Liver (tissue), 9 donors: ENCODE measurements around the gene MT1F. TPM values are rescaled to one million over a fixed set of nuclear protein-coding genes. Genes with fewer than 3 reads are reported as not detected.

Source experiments
- DNase-seq: peaks from one replicate; pipeline ENCODE4 v3.0.0-alpha.2; 2017; ENCODE audit warnings: low spot score
- H3K27ac ChIP-seq, 2 donors: one replicate each; pipeline ENCODE4 v1.7.0; 2013; ENCODE audit warnings: inconsistent platforms in 2 of 2, low read length in 2 of 2, control low read depth in 1 of 2, low read depth in 1 of 2, mild to moderate bottlenecking in 1 of 2
- H3K27me3 ChIP-seq, 4 donors: one replicate each; pipeline versions ENCODE4 v1.6.1 to v1.7.0; 2013; ENCODE audit warnings: low read length in 3 of 4, inconsistent platforms in 1 of 4, mild to moderate bottlenecking in 1 of 4, moderate library complexity in 1 of 4; ENCODE audit not compliant: control insufficient read depth in 4 of 4, insufficient read depth in 4 of 4
- H3K36me3 ChIP-seq, 4 donors: one replicate each; pipeline versions ENCODE4 v1.6.1 to v1.7.0; 2013; ENCODE audit warnings: low read length in 3 of 4, mild to moderate bottlenecking in 3 of 4, low read depth in 1 of 4, moderate library complexity in 1 of 4; ENCODE audit not compliant: control insufficient read depth in 4 of 4, insufficient read depth in 3 of 4
- H3K4me1 ChIP-seq, 4 donors: one replicate each; pipeline versions ENCODE4 v1.6.1 to v1.7.0; 2013; ENCODE audit warnings: low read length in 3 of 4, mild to moderate bottlenecking in 3 of 4, moderate library complexity in 1 of 4; ENCODE audit not compliant: control insufficient read depth in 4 of 4, insufficient read depth in 4 of 4
- H3K4me3 ChIP-seq, 3 donors: one replicate each; pipeline versions ENCODE4 v1.6.1 to v1.7.0; 2013; ENCODE audit warnings: low read length in 3 of 3, control low read depth in 1 of 3, low read depth in 1 of 3, mild to moderate bottlenecking in 1 of 3
- H3K9ac ChIP-seq, 2 donors: one replicate each; pipeline ENCODE4 v1.7.0; 2013; ENCODE audit warnings: low read length in 2 of 2, mild to moderate bottlenecking in 2 of 2, moderate library complexity in 2 of 2, control low read depth in 1 of 2, low read depth in 1 of 2
- H3K9me3 ChIP-seq, 4 donors: one replicate each; pipeline versions ENCODE4 v1.6.1 to v1.7.0; 2013; ENCODE audit warnings: low read length in 3 of 4; ENCODE audit not compliant: control insufficient read depth in 4 of 4
- EGR1 ChIP-seq, 2 donors: IDR thresholded peaks; 2 replicates each; pipeline ENCODE4 v1.6.1; 2016 to 2018; ENCODE audit warnings: antibody characterized with exemption in 2 of 2, low read depth in 2 of 2
- FOXA1 ChIP-seq: IDR thresholded peaks from 2 replicates; pipeline ENCODE4 v1.6.1; 2016; ENCODE audit warnings: antibody characterized with exemption
- FOXA2 ChIP-seq: IDR thresholded peaks from 2 replicates; pipeline ENCODE4 v1.6.1; 2016; ENCODE audit warnings: antibody characterized with exemption
- GABPA ChIP-seq, 2 donors: IDR thresholded peaks in 1 of 2; conservative IDR thresholded peaks in 1 of 2; 2 replicates each; pipeline ENCODE4 v1.6.1; 2016; ENCODE audit warnings: antibody characterized with exemption in 2 of 2, mild to moderate bottlenecking in 1 of 2, moderate library complexity in 1 of 2
- HNF4A ChIP-seq, 2 donors: conservative IDR thresholded peaks; 2 replicates each; pipeline ENCODE4 v1.6.1; 2016; ENCODE audit warnings: antibody characterized with exemption in 2 of 2, mild to moderate bottlenecking in 2 of 2
- HNF4G ChIP-seq: IDR thresholded peaks from 2 replicates; pipeline ENCODE4 v1.6.1; 2016; ENCODE audit warnings: antibody characterized with exemption
- JUND ChIP-seq, 2 donors: IDR thresholded peaks; 2 replicates each; pipeline ENCODE4 v1.6.1; 2016; ENCODE audit warnings: antibody characterized with exemption in 2 of 2
- NR2F2 ChIP-seq: IDR thresholded peaks from 2 replicates; pipeline ENCODE4 v1.6.1; 2016; ENCODE audit warnings: antibody characterized with exemption
- RAD21 ChIP-seq, 2 donors: IDR thresholded peaks; 2 replicates each; pipeline ENCODE4 v1.6.1; 2016; ENCODE audit warnings: antibody characterized with exemption in 2 of 2, mild to moderate bottlenecking in 2 of 2
- RXRA ChIP-seq, 2 donors: IDR thresholded peaks; 2 replicates each; pipeline ENCODE4 v1.6.1; 2017 to 2018; ENCODE audit warnings: antibody characterized with exemption in 2 of 2, mild to moderate bottlenecking in 1 of 2
- SP1 ChIP-seq: IDR thresholded peaks from 2 replicates; pipeline ENCODE4 v1.6.1; 2018; ENCODE audit warnings: antibody characterized with exemption, mild to moderate bottlenecking
- TAF1 ChIP-seq: conservative IDR thresholded peaks from 2 replicates; pipeline ENCODE4 v1.6.1; 2016; ENCODE audit warnings: antibody characterized with exemption, mild to moderate bottlenecking
- YY1 ChIP-seq: IDR thresholded peaks from 2 replicates; pipeline ENCODE4 v1.6.1; 2016; ENCODE audit warnings: antibody characterized with exemption, mild to moderate bottlenecking
- WGBS: extraction: QIAGEN DNeasy Blood & Tissue Kit; methylation state at CpG from one replicate; pipeline ENCODE4 v1.1.7; 2013; 5-methylcytosine and 5-hydroxymethylcytosine counted together
- polyA plus RNA-seq, 2 donors: library from polyadenylated mRNA; stranded (reverse) in 1 of 2; unstranded in 1 of 2; fragments of 200-250 nt in 1 of 2; fragments of >200 nt in 1 of 2; fragmentation: Nextera tagmentation in 1 of 2; extraction: Ambion mirVana in 1 of 2; gene quantifications; one replicate each; pipeline versions ENCODE4 v1.2.1 to v1.2.3, GENCODE V29; 2013 to 2015
- total RNA-seq, 2 donors: library from RNA; depleted of rRNA; stranded (reverse); fragments of >200 nt; gene quantifications; one replicate each; pipeline ENCODE4 v1.2.3, GENCODE V29; 2014
- TF ChIP-seq, protein P1 (sequence below): IDR thresholded peaks from 2 replicates; pipeline ENCODE4 v1.6.1; 2016; ENCODE audit warnings: antibody characterized with exemption
- TF ChIP-seq, protein P2 (sequence below): IDR thresholded peaks from 2 replicates; pipeline ENCODE4 v1.6.1; 2016; ENCODE audit warnings: antibody characterized with exemption
- TF ChIP-seq, protein P3 (sequence below): fragments of 150-350 bp; IDR thresholded peaks from 2 replicates; pipeline ENCODE4 v1.5.1; 2017; ENCODE audit warnings: improper control_type of control experiment, low read depth, low read length; ENCODE audit not compliant: missing input control
- TF ChIP-seq, protein P4 (sequence below): IDR thresholded peaks from 2 replicates; pipeline ENCODE4 v1.6.1; 2016; ENCODE audit warnings: antibody characterized with exemption
- TF ChIP-seq, protein P5 (sequence below): IDR thresholded peaks from 2 replicates; pipeline ENCODE4 v1.6.1; 2016; ENCODE audit warnings: antibody characterized with exemption, mild to moderate bottlenecking
- donor health status: healthy.
- donor health status: healthy.
- donor health status: healthy.
- donor health status: healthy.
- donor health status: healthy.

MT1F gene
- total and polyA plus RNA-seq, 4 donors = 14.2 to 895 (median 134) TPM

DNA sequence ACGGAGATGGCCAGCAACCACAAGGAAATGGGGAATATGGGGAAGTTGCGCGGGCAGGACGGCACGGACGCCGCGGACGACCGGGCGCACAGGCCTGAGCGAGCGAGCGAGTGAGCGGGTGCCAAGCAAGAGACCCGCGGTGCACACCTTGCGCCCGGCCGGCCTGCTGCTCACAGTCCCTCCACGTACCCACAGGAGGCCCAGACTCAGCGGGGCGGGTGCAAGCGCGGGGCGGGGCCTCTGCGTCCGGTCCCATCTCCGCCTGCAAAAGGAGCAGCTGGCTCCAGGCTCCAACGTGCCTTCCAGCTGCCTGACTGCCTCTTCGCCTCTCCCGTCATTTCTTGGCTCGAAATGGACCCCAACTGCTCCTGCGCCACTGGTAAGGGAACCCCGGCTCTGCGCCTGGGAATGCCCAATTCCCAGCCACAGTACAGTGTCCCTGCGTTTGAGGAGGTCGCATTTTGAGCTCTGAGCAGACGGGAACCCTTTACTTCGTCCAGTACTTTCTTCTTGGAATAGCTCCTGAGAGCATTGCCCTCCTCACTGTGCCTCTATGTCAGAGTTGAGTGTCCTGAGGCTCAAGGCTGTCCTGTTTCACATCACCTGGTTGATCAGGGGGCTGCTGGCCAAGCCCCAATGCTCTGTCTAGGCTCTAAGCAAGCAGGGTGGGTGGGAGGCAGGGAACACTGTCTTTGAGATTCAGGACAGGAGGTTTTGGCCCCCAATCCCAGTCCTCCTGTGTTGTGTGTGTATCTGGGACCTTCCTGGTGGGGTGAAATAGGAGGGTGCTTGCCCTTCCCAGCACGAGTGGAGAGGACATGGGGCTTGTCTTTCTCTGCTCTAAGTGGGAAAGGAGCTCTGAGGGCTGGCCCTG is 40.3 kb upstream of the MT1F start:
- Histone ChIP-seq H3K4me1 (peaks cover 0 to 30% (median 14%) of the 10 kb centered on the region in 4 donors), H3K4me3 (peak overlapping the region; percentile 47 to 77 (median 67)), H3K27me3 (no peaks in the 10 kb centered on the region), H3K36me3 (no peaks in the 10 kb centered on the region), H3K9me3 (no peaks in the 10 kb centered on the region), H3K9ac (peak overlapping the region; percentile 58 to 78), H3K27ac (peak overlapping the region; percentile 91 to 93)
- 3% methylated on average over 40 of the region's 41 CpGs for WGBS
- TF ChIP-seq RXRA (IDR thresholded peaks at IDR 0.05) (peak; percentile 27 to 50), FOXA1 (no peak), GABPA (IDR thresholded peaks at IDR 0.05 in 1 of 2, conservative IDR thresholded peaks at IDR 0.05 in 1 of 2) (no peak), YY1 (peak; percentile 44), JUND (IDR thresholded peaks at IDR 0.05) (no peak), SP1 (peak; percentile 49), HNF4G (no peak), NR2F2 (no peak), HNF4A (conservative IDR thresholded peaks at IDR 0.05) (peak in 1 of 2 donors; percentile 25), RAD21 (IDR thresholded peaks at IDR 0.05) (peak in 1 of 2 donors; percentile 40), TAF1 (peak; percentile 45), FOXA2 (no peak), EGR1 (IDR thresholded peaks at IDR 0.05; ENCODE audit: low read depth in 2 of 2) (no peak)
- TF ChIP-seq, protein P1, sequence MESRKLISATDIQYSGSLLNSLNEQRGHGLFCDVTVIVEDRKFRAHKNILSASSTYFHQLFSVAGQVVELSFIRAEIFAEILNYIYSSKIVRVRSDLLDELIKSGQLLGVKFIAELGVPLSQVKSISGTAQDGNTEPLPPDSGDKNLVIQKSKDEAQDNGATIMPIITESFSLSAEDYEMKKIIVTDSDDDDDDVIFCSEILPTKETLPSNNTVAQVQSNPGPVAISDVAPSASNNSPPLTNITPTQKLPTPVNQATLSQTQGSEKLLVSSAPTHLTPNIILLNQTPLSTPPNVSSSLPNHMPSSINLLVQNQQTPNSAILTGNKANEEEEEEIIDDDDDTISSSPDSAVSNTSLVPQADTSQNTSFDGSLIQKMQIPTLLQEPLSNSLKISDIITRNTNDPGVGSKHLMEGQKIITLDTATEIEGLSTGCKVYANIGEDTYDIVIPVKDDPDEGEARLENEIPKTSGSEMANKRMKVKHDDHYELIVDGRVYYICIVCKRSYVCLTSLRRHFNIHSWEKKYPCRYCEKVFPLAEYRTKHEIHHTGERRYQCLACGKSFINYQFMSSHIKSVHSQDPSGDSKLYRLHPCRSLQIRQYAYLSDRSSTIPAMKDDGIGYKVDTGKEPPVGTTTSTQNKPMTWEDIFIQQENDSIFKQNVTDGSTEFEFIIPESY = no peak
- TF ChIP-seq, protein P2, sequence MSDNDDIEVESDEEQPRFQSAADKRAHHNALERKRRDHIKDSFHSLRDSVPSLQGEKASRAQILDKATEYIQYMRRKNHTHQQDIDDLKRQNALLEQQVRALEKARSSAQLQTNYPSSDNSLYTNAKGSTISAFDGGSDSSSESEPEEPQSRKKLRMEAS = no peak
- TF ChIP-seq, protein P3, sequence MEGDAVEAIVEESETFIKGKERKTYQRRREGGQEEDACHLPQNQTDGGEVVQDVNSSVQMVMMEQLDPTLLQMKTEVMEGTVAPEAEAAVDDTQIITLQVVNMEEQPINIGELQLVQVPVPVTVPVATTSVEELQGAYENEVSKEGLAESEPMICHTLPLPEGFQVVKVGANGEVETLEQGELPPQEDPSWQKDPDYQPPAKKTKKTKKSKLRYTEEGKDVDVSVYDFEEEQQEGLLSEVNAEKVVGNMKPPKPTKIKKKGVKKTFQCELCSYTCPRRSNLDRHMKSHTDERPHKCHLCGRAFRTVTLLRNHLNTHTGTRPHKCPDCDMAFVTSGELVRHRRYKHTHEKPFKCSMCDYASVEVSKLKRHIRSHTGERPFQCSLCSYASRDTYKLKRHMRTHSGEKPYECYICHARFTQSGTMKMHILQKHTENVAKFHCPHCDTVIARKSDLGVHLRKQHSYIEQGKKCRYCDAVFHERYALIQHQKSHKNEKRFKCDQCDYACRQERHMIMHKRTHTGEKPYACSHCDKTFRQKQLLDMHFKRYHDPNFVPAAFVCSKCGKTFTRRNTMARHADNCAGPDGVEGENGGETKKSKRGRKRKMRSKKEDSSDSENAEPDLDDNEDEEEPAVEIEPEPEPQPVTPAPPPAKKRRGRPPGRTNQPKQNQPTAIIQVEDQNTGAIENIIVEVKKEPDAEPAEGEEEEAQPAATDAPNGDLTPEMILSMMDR = peak; percentile 20
- TF ChIP-seq, protein P4, sequence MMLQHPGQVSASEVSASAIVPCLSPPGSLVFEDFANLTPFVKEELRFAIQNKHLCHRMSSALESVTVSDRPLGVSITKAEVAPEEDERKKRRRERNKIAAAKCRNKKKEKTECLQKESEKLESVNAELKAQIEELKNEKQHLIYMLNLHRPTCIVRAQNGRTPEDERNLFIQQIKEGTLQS = no peak
- TF ChIP-seq, protein P5, sequence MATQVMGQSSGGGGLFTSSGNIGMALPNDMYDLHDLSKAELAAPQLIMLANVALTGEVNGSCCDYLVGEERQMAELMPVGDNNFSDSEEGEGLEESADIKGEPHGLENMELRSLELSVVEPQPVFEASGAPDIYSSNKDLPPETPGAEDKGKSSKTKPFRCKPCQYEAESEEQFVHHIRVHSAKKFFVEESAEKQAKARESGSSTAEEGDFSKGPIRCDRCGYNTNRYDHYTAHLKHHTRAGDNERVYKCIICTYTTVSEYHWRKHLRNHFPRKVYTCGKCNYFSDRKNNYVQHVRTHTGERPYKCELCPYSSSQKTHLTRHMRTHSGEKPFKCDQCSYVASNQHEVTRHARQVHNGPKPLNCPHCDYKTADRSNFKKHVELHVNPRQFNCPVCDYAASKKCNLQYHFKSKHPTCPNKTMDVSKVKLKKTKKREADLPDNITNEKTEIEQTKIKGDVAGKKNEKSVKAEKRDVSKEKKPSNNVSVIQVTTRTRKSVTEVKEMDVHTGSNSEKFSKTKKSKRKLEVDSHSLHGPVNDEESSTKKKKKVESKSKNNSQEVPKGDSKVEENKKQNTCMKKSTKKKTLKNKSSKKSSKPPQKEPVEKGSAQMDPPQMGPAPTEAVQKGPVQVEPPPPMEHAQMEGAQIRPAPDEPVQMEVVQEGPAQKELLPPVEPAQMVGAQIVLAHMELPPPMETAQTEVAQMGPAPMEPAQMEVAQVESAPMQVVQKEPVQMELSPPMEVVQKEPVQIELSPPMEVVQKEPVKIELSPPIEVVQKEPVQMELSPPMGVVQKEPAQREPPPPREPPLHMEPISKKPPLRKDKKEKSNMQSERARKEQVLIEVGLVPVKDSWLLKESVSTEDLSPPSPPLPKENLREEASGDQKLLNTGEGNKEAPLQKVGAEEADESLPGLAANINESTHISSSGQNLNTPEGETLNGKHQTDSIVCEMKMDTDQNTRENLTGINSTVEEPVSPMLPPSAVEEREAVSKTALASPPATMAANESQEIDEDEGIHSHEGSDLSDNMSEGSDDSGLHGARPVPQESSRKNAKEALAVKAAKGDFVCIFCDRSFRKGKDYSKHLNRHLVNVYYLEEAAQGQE = peak; percentile 67
- DNase-seq = peak; percentile 71
